HepG2 (cell line): ENCODE data around the gene TBX6. TPM values are rescaled to one million over a fixed set of nuclear protein-coding genes. Genes with fewer than 3 reads are reported as not detected.

Experiments
- CREM ChIP-seq, 2 experiments: sonication (generic) in 1 of 2; formaldehyde crosslinking in 1 of 2; IDR thresholded peaks; 2 replicates each; pipeline versions ENCODE4 v1.4.0 to v1.6.1; 2016 to 2020; ENCODE audit warnings: antibody characterized with exemption in 1 of 2, mild to moderate bottlenecking in 1 of 2, missing genetic modification reagents in 1 of 2
- EEA1 ChIP-seq: sonication (generic); formaldehyde crosslinking; IDR thresholded peaks from 2 replicates; pipeline ENCODE4 v1.5.1; 2020; ENCODE audit warnings: mild to moderate bottlenecking, missing genetic modification reagents, borderline replicate concordance
- HDAC1 ChIP-seq: sonication (generic); formaldehyde crosslinking; IDR thresholded peaks from 2 replicates; pipeline ENCODE4 v1.5.1; 2020; ENCODE audit warnings: mild to moderate bottlenecking, missing genetic modification reagents
- NFE2L2 ChIP-seq: fragments of 150-350 bp; IDR thresholded peaks from 2 replicates; pipeline ENCODE4 v1.6.1; 2014; ENCODE audit warnings: low read length
- SALL2 ChIP-seq: sonication (generic); formaldehyde crosslinking; IDR thresholded peaks from 2 replicates; pipeline ENCODE4 v1.8.1; 2023; ENCODE audit warnings: mild to moderate bottlenecking, missing genetic modification reagents, inconsistent platforms
- TCF12 ChIP-seq, 2 experiments: fragments of 450-650 bp in 1 of 2; sonication (generic) in 1 of 2; formaldehyde crosslinking in 1 of 2; IDR thresholded peaks; 2 replicates each; pipeline versions ENCODE4 v1.6.1 to v1.8.0; 2017 to 2022; ENCODE audit warnings: antibody characterized with exemption in 1 of 2, mild to moderate bottlenecking in 1 of 2, missing genetic modification reagents in 1 of 2, moderate library complexity in 1 of 2
- U2AF1 ChIP-seq: fragments of 200-400 bp; formaldehyde crosslinking; optimal IDR thresholded peaks from 2 replicates; pipeline ENCODE3; 2017; ENCODE audit warnings: mild to moderate bottlenecking, low read depth, low read length
- ZBTB3 ChIP-seq: sonication (generic); formaldehyde crosslinking; IDR thresholded peaks from 2 replicates; pipeline ENCODE4 v1.4.0; 2020; ENCODE audit warnings: low read depth, mild to moderate bottlenecking, moderate library complexity, missing genetic modification reagents, borderline replicate concordance
- ZC3H4 ChIP-seq: sonication (generic); formaldehyde crosslinking; IDR thresholded peaks from 2 replicates; pipeline ENCODE4 v1.4.0; 2020; ENCODE audit warnings: missing genetic modification reagents, borderline replicate concordance
- ZFYVE20 ChIP-seq: sonication (generic); formaldehyde crosslinking; IDR thresholded peaks from 2 replicates; pipeline ENCODE4 v1.8.0; 2023; ENCODE audit warnings: low read depth, mild to moderate bottlenecking, moderate library complexity, missing genetic modification reagents, borderline replicate concordance
- ZNF24 ChIP-seq: fragments of 450-650 bp; IDR thresholded peaks from 2 replicates; pipeline ENCODE4 v1.6.1; 2017; ENCODE audit warnings: antibody characterized with exemption, mild to moderate bottlenecking
- ZNF484 ChIP-seq: sonication (generic); formaldehyde crosslinking; IDR thresholded peaks from 2 replicates; pipeline ENCODE4 v1.5.1; 2020; ENCODE audit warnings: mild to moderate bottlenecking, low read depth, missing genetic modification reagents, borderline replicate concordance
- ZNF530 ChIP-seq: sonication (generic); formaldehyde crosslinking; IDR thresholded peaks from 2 replicates; pipeline ENCODE4 v1.5.0; 2020; ENCODE audit warnings: low read depth, mild to moderate bottlenecking, missing genetic modification reagents
- ZNF567 ChIP-seq: sonication (generic); formaldehyde crosslinking; IDR thresholded peaks from 2 replicates; pipeline ENCODE4 v1.8.1; 2023; ENCODE audit warnings: mild to moderate bottlenecking, missing genetic modification reagents, borderline replicate concordance
- ZNF570 ChIP-seq: sonication (generic); formaldehyde crosslinking; IDR thresholded peaks from 2 replicates; pipeline ENCODE4 v1.4.0; 2020; ENCODE audit warnings: mild to moderate bottlenecking, missing genetic modification reagents, borderline replicate concordance
- ZNF788 ChIP-seq: sonication (generic); formaldehyde crosslinking; IDR thresholded peaks from 2 replicates; pipeline ENCODE4 v1.5.0; 2020; ENCODE audit warnings: mild to moderate bottlenecking, missing genetic modification reagents, borderline replicate concordance
- polyA plus RNA-seq, 8 experiments: library from polyadenylated mRNA; depleted of rRNA in 3 of 8; stranded (reverse) in 7 of 8; unstranded in 1 of 8; fragments of >200 nt; fragmentation: Illumina TruSeq in 4 of 8; extraction: Trizol in 4 of 8; gene quantifications; 2 replicates each; pipeline versions ENCODE4 v1.2.1 to v1.2.3, GENCODE V29; 2011 to 2016; ENCODE audit warnings: low read depth in 4 of 8, missing spikeins in 1 of 8, mixed read lengths in 1 of 8; ENCODE audit not compliant: insufficient read depth in 1 of 8
- total RNA-seq, 5 experiments: library from RNA; depleted of rRNA; stranded (reverse); fragments of >200 nt; fragmentation: Illumina TruSeq; extraction: Trizol; gene quantifications; 2 replicates each; pipeline ENCODE4 v1.2.3, GENCODE V29; 2016; ENCODE audit warnings: low read depth in 1 of 5
- TF ChIP-seq, protein P1 (sequence below): sonication (generic); formaldehyde crosslinking; IDR thresholded peaks from 2 replicates; pipeline ENCODE4 v1.9.0; 2022; ENCODE audit warnings: missing genetic modification reagents, mild to moderate bottlenecking, borderline replicate concordance
- TF ChIP-seq, protein P2 (sequence below): sonication (generic); formaldehyde crosslinking; IDR thresholded peaks from 2 replicates; pipeline ENCODE4 v1.5.1; 2020; ENCODE audit warnings: mild to moderate bottlenecking, missing genetic modification reagents, borderline replicate concordance
- TF ChIP-seq, protein P3 (sequence below): sonication (generic); formaldehyde crosslinking; IDR thresholded peaks from 2 replicates; pipeline ENCODE4 v1.5.0; 2020; ENCODE audit warnings: missing genetic modification reagents
- TF ChIP-seq, protein P4 (sequence below): IDR thresholded peaks from 2 replicates; pipeline ENCODE4 v1.4.0; 2020; ENCODE audit warnings: mild to moderate bottlenecking, missing genetic modification reagents

TBX6 gene
- total and polyA plus RNA-seq, 2 of the 13 experiments (the other 11 are each of a cell fraction or from before 2014, with no cell fraction given): 0.24 to 0.42 TPM

DNA sequence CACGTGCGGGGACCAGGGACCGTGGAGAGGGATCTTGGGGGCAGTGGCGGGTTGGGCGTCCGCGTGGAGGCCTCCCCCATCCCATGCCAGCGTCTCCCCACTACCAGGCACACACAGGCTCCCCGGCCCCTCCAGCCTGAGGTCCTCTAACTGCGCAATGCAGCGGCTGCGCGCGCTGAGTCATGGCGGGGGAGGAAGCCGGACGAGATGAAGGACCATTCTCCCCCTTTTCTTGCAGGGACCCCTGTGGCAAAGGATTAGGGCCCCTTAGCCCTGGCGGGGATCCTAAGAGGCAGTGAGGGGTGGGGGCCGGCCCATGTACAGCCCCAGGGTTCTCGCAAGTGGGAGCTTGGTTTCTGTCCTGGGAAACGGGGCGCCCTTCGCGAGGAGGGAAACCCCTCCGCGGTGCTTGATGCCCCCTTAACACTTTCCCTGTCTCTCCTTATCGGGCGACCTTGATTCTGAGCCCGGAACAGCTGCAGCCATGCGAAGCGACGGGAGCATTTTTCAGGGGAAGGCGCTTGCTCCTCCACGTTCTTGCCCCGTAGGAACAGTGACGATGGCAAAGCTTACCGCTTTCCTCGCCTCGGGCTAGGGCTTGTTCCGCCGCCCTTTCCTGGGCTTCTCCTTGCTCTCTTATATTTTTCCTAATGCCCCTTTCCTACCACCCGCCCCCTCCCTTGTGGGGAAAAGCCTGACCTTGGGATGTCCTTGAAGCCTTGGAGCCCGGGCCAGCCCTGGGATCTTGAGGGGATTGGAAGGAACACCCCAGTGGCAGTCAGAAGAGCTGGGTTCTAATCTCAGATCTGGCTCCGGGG lies 25.6 kb downstream of the TBX6 start (continued):
- TF ChIP-seq, protein P1, sequence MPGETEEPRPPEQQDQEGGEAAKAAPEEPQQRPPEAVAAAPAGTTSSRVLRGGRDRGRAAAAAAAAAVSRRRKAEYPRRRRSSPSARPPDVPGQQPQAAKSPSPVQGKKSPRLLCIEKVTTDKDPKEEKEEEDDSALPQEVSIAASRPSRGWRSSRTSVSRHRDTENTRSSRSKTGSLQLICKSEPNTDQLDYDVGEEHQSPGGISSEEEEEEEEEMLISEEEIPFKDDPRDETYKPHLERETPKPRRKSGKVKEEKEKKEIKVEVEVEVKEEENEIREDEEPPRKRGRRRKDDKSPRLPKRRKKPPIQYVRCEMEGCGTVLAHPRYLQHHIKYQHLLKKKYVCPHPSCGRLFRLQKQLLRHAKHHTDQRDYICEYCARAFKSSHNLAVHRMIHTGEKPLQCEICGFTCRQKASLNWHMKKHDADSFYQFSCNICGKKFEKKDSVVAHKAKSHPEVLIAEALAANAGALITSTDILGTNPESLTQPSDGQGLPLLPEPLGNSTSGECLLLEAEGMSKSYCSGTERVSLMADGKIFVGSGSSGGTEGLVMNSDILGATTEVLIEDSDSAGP (CRISPR knock-in tag): no peak
- no peak for TF ChIP-seq ZBTB3
- no peak for TF ChIP-seq ZNF567 (CRISPR knock-in tag)
- TF ChIP-seq ZC3H4 (CRISPR knock-in tag): no peak
- no peak; the same call in 1 of the 2 replicates for TF ChIP-seq ZFYVE20
- no peak for TF ChIP-seq SALL2
- TF ChIP-seq ZNF530: 0 out of 2 replicates have a peak, but pooled peaks have one; percentile 27
- TF ChIP-seq ZNF484 (CRISPR knock-in tag): no peak
- TF ChIP-seq ZNF570 (CRISPR knock-in tag): no peak
- TF ChIP-seq, protein P2, sequence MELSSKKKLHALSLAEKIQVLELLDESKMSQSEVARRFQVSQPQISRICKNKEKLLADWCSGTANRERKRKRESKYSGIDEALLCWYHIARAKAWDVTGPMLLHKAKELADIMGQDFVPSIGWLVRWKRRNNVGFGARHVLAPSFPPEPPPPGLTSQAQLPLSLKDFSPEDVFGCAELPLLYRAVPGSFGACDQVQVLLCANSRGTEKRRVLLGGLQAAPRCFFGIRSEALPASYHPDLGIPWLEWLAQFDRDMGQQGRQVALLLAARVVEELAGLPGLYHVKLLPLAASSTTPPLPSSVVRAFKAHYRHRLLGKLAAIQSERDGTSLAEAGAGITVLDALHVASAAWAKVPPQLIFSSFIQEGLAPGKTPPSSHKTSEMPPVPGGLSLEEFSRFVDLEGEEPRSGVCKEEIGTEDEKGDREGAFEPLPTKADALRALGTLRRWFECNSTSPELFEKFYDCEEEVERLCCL (CRISPR knock-in tag): no peak
- TF ChIP-seq ZNF788: no peak
- TF ChIP-seq HDAC1 (CRISPR knock-in tag): no peak; the same call in 1 of the 2 replicates
- no peak for TF ChIP-seq U2AF1
- TF ChIP-seq NFE2L2: peak; percentile 37; the same call in 1 of the 2 replicates
- no peak for TF ChIP-seq TCF12 (IDR thresholded peaks at IDR 0.05)
- TF ChIP-seq TCF12 (CRISPR knock-in tag; IDR thresholded peaks at IDR 0.05): no peak
- TF ChIP-seq, protein P3, sequence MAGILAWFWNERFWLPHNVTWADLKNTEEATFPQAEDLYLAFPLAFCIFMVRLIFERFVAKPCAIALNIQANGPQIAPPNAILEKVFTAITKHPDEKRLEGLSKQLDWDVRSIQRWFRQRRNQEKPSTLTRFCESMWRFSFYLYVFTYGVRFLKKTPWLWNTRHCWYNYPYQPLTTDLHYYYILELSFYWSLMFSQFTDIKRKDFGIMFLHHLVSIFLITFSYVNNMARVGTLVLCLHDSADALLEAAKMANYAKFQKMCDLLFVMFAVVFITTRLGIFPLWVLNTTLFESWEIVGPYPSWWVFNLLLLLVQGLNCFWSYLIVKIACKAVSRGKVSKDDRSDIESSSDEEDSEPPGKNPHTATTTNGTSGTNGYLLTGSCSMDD (CRISPR knock-in tag): 0 out of 2 replicates have a peak, but pooled peaks have one; percentile 31
- TF ChIP-seq ZNF24: no peak
- TF ChIP-seq, protein P4, sequence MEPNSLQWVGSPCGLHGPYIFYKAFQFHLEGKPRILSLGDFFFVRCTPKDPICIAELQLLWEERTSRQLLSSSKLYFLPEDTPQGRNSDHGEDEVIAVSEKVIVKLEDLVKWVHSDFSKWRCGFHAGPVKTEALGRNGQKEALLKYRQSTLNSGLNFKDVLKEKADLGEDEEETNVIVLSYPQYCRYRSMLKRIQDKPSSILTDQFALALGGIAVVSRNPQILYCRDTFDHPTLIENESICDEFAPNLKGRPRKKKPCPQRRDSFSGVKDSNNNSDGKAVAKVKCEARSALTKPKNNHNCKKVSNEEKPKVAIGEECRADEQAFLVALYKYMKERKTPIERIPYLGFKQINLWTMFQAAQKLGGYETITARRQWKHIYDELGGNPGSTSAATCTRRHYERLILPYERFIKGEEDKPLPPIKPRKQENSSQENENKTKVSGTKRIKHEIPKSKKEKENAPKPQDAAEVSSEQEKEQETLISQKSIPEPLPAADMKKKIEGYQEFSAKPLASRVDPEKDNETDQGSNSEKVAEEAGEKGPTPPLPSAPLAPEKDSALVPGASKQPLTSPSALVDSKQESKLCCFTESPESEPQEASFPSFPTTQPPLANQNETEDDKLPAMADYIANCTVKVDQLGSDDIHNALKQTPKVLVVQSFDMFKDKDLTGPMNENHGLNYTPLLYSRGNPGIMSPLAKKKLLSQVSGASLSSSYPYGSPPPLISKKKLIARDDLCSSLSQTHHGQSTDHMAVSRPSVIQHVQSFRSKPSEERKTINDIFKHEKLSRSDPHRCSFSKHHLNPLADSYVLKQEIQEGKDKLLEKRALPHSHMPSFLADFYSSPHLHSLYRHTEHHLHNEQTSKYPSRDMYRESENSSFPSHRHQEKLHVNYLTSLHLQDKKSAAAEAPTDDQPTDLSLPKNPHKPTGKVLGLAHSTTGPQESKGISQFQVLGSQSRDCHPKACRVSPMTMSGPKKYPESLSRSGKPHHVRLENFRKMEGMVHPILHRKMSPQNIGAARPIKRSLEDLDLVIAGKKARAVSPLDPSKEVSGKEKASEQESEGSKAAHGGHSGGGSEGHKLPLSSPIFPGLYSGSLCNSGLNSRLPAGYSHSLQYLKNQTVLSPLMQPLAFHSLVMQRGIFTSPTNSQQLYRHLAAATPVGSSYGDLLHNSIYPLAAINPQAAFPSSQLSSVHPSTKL: no peak
- no peak for TF ChIP-seq CREM (IDR thresholded peaks at IDR 0.05)
- no peak for TF ChIP-seq CREM (CRISPR knock-in tag; IDR thresholded peaks at IDR 0.05)
- no peak for TF ChIP-seq EEA1 (CRISPR knock-in tag)
